Fibroblast of villous mesenchyme (primary cell): ENCODE data around the gene MS4A18. TPM values are rescaled to one million over a fixed set of nuclear protein-coding genes. Genes with fewer than 3 reads are reported as not detected.

Experiments
- DNase-seq: peaks from one replicate; pipeline ENCODE4 v3.0.0-alpha.2; 2010; ENCODE audit warnings: low read depth
- H3K4me3 ChIP-seq: 2 replicates; pipeline ENCODE4 v1.5.1; 2011; ENCODE audit warnings: low read depth, mild to moderate bottlenecking, low read length
- total RNA-seq: library from RNA; depleted of rRNA; stranded (reverse); fragments of >200 nt; gene quantifications from 2 replicates; pipeline ENCODE4 v1.2.3, GENCODE V29; 2012
- TF ChIP-seq, protein P1 (sequence below): IDR thresholded peaks from 2 replicates; pipeline ENCODE4 v1.5.1; 2012; ENCODE audit warnings: low read depth, mild to moderate bottlenecking, low read length; ENCODE audit not compliant: insufficient read depth

MS4A18 gene
- total RNA-seq, 1 donor: not detected

- TF ChIP-seq, protein P1, sequence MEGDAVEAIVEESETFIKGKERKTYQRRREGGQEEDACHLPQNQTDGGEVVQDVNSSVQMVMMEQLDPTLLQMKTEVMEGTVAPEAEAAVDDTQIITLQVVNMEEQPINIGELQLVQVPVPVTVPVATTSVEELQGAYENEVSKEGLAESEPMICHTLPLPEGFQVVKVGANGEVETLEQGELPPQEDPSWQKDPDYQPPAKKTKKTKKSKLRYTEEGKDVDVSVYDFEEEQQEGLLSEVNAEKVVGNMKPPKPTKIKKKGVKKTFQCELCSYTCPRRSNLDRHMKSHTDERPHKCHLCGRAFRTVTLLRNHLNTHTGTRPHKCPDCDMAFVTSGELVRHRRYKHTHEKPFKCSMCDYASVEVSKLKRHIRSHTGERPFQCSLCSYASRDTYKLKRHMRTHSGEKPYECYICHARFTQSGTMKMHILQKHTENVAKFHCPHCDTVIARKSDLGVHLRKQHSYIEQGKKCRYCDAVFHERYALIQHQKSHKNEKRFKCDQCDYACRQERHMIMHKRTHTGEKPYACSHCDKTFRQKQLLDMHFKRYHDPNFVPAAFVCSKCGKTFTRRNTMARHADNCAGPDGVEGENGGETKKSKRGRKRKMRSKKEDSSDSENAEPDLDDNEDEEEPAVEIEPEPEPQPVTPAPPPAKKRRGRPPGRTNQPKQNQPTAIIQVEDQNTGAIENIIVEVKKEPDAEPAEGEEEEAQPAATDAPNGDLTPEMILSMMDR: no peak
- peak; percentile 70 for DNase-seq
- H3K4me3 ChIP-seq: no peak overlapping the region
These were observed 62.5 kb downstream of the MS4A18 start for GRCh38 chr11:60786811-60787567.

- no peak overlapping the region for H3K4me3 ChIP-seq
- TF ChIP-seq, protein P1: no peak
These were observed 64.0 kb downstream of the MS4A18 start for GRCh38 chr11:60788401-60789125.

DNA sequence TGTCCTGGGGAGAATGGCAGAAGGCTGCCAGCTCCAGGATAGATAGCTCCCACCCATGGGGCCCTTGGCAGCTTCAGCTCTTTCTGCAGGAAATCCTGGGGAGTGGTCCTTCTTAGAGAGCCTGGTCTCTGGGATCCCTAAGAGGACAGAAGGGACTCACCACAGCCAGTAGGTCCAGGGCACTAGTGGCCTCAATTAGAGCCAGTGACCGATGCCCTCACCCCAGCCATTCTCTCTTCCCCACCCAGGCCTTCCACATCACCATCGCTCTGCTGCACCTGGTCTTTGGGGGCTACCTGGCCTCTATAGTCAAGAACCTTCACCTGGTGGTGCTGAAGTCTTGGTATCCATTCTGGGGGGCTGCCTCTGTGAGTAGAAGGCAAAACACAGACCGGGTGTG lies 66.2 kb downstream of the MS4A18 start:
- no peak overlapping the region for H3K4me3 ChIP-seq
- TF ChIP-seq, protein P1: no peak
- no peak for DNase-seq

More at GRCh38 chr11:60788401-60789125, 64.0 kb downstream of the MS4A18 start:
- no peak for DNase-seq

DNA sequence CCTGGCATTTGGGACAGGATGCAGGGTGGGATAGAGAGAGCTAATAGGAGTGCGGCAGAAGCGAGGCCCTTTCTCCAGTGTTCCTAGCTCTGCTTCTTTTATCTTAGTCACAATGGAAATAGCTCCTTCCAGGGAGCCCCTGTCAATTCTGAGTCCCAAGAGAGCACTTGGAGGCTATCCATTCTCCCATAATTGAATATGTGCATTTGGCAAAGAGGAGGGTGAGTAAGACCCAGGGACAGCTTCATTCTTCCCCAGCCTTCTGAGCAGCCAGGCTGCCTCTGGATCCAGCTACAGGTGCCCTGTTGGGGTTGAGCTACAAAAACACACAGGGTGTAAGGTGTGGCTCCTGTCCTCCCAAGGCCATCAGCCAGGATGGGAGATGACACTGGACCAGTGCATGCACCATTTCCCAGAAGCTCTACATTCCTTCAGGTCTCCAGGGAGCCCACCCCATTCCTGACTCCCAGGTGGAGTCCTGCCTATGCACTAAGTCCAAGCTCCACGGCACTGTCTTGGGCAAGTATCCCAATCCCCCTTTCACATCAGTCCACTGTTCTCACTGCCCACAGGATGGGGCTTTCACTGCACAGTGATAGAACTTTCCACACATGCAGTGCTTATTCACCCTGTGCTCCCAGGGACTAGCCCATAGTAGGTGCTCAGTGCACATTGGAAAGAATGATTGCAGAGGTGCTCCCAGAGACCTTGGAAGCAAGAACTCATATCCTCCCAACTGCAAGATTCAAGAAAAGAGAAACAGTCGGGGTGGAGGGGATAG lies 66.8 kb downstream of the MS4A18 start:
- no peak overlapping the region for H3K4me3 ChIP-seq
- TF ChIP-seq, protein P1: no peak
- DNase-seq: no peak

GRCh38 chr11:60792521-60792920 lies 68.0 kb downstream of the MS4A18 start:
- DNase-seq: no peak
- TF ChIP-seq, protein P1: no peak
- no peak overlapping the region for H3K4me3 ChIP-seq

Other genes starting within 250 kb of the MS4A18 start
- not detected in 2 replicates for gene MS4A12, start 231.9 kb upstream of the MS4A18 start, total RNA-seq
- gene MS4A13, start 209.3 kb upstream of the MS4A18 start, total RNA-seq: not detected in 2 replicates
- gene MS4A8, start 25.1 kb upstream of the MS4A18 start, total RNA-seq: under 0.01 TPM in 1 of 2 replicates, not detected in the other
- gene MS4A15, start 32.1 kb downstream of the MS4A18 start, total RNA-seq: not detected in 2 replicates
- not detected in 2 replicates for gene MS4A10, start 60.6 kb downstream of the MS4A18 start, total RNA-seq
- gene CCDC86, start 117.4 kb downstream of the MS4A18 start, total RNA-seq: 11.2 and 13.5 TPM in 2 replicates
- gene PTGDR2, start 131.2 kb downstream of the MS4A18 start, total RNA-seq: under 0.01 TPM in 1 of 2 replicates, not detected in the other
- not detected in 2 replicates for gene ZP1, start 142.8 kb downstream of the MS4A18 start, total RNA-seq
- gene PRPF19, start 181.9 kb downstream of the MS4A18 start, total RNA-seq: 40.9 and 41.5 TPM in 2 replicates
- gene TMEM109, start 189.4 kb downstream of the MS4A18 start, total RNA-seq: 28.9 and 38.3 TPM in 2 replicates
- gene TMEM132A, start 199.7 kb downstream of the MS4A18 start, total RNA-seq: 29.3 and 40.6 TPM in 2 replicates
- 13.0 and 15.5 TPM in 2 replicates for gene SLC15A3, start 227.5 kb downstream of the MS4A18 start, total RNA-seq
- not detected in 2 replicates for gene CD6, start 247.0 kb downstream of the MS4A18 start, total RNA-seq